ENCODE measurements around the gene TMEM135. TPM values are rescaled to one million over a fixed set of nuclear protein-coding genes. Genes with fewer than 3 reads are reported as not detected.
"Not testable (repeated sequence)": the region's sequence is repeated elsewhere in the genome, so short reads cannot be mapped to it uniquely, and the experiment has no call there.

The TMEM135 gene
- total RNA-seq, 1 experiment from 2014 or later = 6.0 TPM

- H3K4me1 ChIP-seq (replicated peaks) = no peaks in the 10 kb centered on the region
- no peak for DNase-seq (ENCODE audit: low read depth in 1 of 2, low spot score in 2 of 2)
- H3K27me3 ChIP-seq (replicated peaks) = no peaks in the 10 kb centered on the region
- H3K9me3 ChIP-seq (replicated peaks) = no peaks in the 10 kb centered on the region
- no peak overlapping the region for H3K27ac ChIP-seq
- no peaks in the 10 kb centered on the region for H3K36me3 ChIP-seq
- H3K4me3 ChIP-seq = no peak overlapping the region
Measured at GRCh38 chr11:87006035-87006434, 31.7 kb upstream of the TMEM135 start.

GRCh38 chr11:87007963-87008362, 29.8 kb upstream of the TMEM135 start:
- DNase-seq (ENCODE audit: low read depth in 1 of 2, low spot score in 2 of 2) = no peak
- Histone ChIP-seq H3K4me3 (no peak overlapping the region), H3K9me3 (replicated peaks) (no peaks in the 10 kb centered on the region), H3K36me3 (no peaks in the 10 kb centered on the region), H3K27ac (no peak overlapping the region), H3K4me1 (replicated peaks) (no peaks in the 10 kb centered on the region), H3K27me3 (replicated peaks) (no peaks in the 10 kb centered on the region)

GRCh38 chr11:87012089-87012488, 25.6 kb upstream of the TMEM135 start:
- H3K4me3 ChIP-seq = no peak overlapping the region
- no peaks in the 10 kb centered on the region for H3K36me3 ChIP-seq
- H3K4me1 ChIP-seq (replicated peaks) = no peaks in the 10 kb centered on the region
- no peak overlapping the region for H3K27ac ChIP-seq
- H3K27me3 ChIP-seq (replicated peaks) = no peaks in the 10 kb centered on the region
- no peak for DNase-seq (ENCODE audit: low read depth in 1 of 2, low spot score in 2 of 2)
- no peaks in the 10 kb centered on the region for H3K9me3 ChIP-seq (replicated peaks)

GRCh38 chr11:87012673-87013072, 25.1 kb upstream of the TMEM135 start:
- no peak overlapping the region for H3K27ac ChIP-seq
- no peaks in the 10 kb centered on the region for H3K9me3 ChIP-seq (replicated peaks)
- no peak overlapping the region for H3K4me3 ChIP-seq
- no peaks in the 10 kb centered on the region for H3K4me1 ChIP-seq (replicated peaks)
- no peaks in the 10 kb centered on the region for H3K36me3 ChIP-seq
- DNase-seq (ENCODE audit: low read depth in 1 of 2, low spot score in 2 of 2) = no peak
- no peaks in the 10 kb centered on the region for H3K27me3 ChIP-seq (replicated peaks)

GRCh38 chr11:87013912-87014825, 23.6 kb upstream of the TMEM135 start:
- H3K4me1 ChIP-seq (replicated peaks) = no peaks in the 10 kb centered on the region
- no peaks in the 10 kb centered on the region for H3K9me3 ChIP-seq (replicated peaks)
- no peak for DNase-seq (ENCODE audit: low read depth in 1 of 2, low spot score in 2 of 2)
- H3K36me3 ChIP-seq = no peaks in the 10 kb centered on the region
- no peak overlapping the region for H3K4me3 ChIP-seq
- H3K27ac ChIP-seq = no peak overlapping the region
- H3K27me3 ChIP-seq (replicated peaks) = no peaks in the 10 kb centered on the region

- H3K27ac ChIP-seq = no peak overlapping the region
- peaks cover 10% of the 10 kb centered on the region for H3K4me1 ChIP-seq (replicated peaks)
- no peak overlapping the region for H3K4me3 ChIP-seq
- no peaks in the 10 kb centered on the region for H3K36me3 ChIP-seq
- H3K27me3 ChIP-seq (replicated peaks) = no peaks in the 10 kb centered on the region
- DNase-seq (ENCODE audit: low read depth in 1 of 2, low spot score in 2 of 2) = no peak
- no peaks in the 10 kb centered on the region for H3K9me3 ChIP-seq (replicated peaks)
Measured at GRCh38 chr11:87015645-87016044, 22.1 kb upstream of the TMEM135 start.

- no peak overlapping the region for H3K27ac ChIP-seq
- DNase-seq (ENCODE audit: low read depth in 1 of 2, low spot score in 2 of 2) = peak in 1 of 2 experiments; percentile 5
- no peak overlapping the region for H3K4me3 ChIP-seq
Measured at GRCh38 chr11:87019613-87020271, 18.0 kb upstream of the TMEM135 start.

GRCh38 chr11:87020336-87020735, 17.4 kb upstream of the TMEM135 start:
- Histone ChIP-seq H3K27ac (no peak overlapping the region), H3K4me3 (no peak overlapping the region), H3K9me3 (replicated peaks) (no peaks in the 10 kb centered on the region), H3K36me3 (no peaks in the 10 kb centered on the region), H3K4me1 (replicated peaks) (peaks cover 10% of the 10 kb centered on the region), H3K27me3 (replicated peaks) (no peaks in the 10 kb centered on the region)
- DNase-seq (ENCODE audit: low read depth in 1 of 2, low spot score in 2 of 2) = no peak

More at GRCh38 chr11:87019613-87020271, 18.0 kb upstream of the TMEM135 start:
- Histone ChIP-seq H3K36me3 (no peaks in the 10 kb centered on the region), H3K27me3 (replicated peaks) (no peaks in the 10 kb centered on the region), H3K4me1 (replicated peaks) (peaks cover 10% of the 10 kb centered on the region), H3K9me3 (replicated peaks) (no peaks in the 10 kb centered on the region)

- H3K27me3 ChIP-seq (replicated peaks) = no peaks in the 10 kb centered on the region
- no peak overlapping the region for H3K27ac ChIP-seq
- no peak overlapping the region for H3K4me3 ChIP-seq
- DNase-seq (ENCODE audit: low read depth in 1 of 2, low spot score in 2 of 2) = no peak
- H3K4me1 ChIP-seq (replicated peaks) = peaks cover 10% of the 10 kb centered on the region
- no peaks in the 10 kb centered on the region for H3K9me3 ChIP-seq (replicated peaks)
- no peaks in the 10 kb centered on the region for H3K36me3 ChIP-seq
Measured at GRCh38 chr11:87020764-87021365, 16.9 kb upstream of the TMEM135 start.

GRCh38 chr11:87022254-87022653, 15.5 kb upstream of the TMEM135 start:
- Histone ChIP-seq H3K4me3 (no peak overlapping the region), H3K27me3 (replicated peaks) (no peaks in the 10 kb centered on the region), H3K9me3 (replicated peaks) (no peaks in the 10 kb centered on the region), H3K36me3 (no peaks in the 10 kb centered on the region), H3K4me1 (replicated peaks) (peaks cover 10% of the 10 kb centered on the region), H3K27ac (no peak overlapping the region)
- no peak for DNase-seq (ENCODE audit: low read depth in 1 of 2, low spot score in 2 of 2)

- no peak for DNase-seq (ENCODE audit: low read depth in 1 of 2, low spot score in 2 of 2)
- peaks cover 10% of the 10 kb centered on the region for H3K4me1 ChIP-seq (replicated peaks)
- H3K36me3 ChIP-seq = no peaks in the 10 kb centered on the region
- H3K9me3 ChIP-seq (replicated peaks) = no peaks in the 10 kb centered on the region
- H3K4me3 ChIP-seq = no peak overlapping the region
- H3K27ac ChIP-seq = no peak overlapping the region
- H3K27me3 ChIP-seq (replicated peaks) = no peaks in the 10 kb centered on the region
Measured at GRCh38 chr11:87022738-87023137, 15.0 kb upstream of the TMEM135 start.

- H3K4me3 ChIP-seq; H3K27ac ChIP-seq; H3K9me3 ChIP-seq (replicated peaks); DNase-seq (ENCODE audit: low read depth in 1 of 2, low spot score in 2 of 2); H3K4me1 ChIP-seq (replicated peaks); H3K36me3 ChIP-seq; H3K27me3 ChIP-seq (replicated peaks): not testable (repeated sequence)
Measured at GRCh38 chr11:87026415-87026814, 11.3 kb upstream of the TMEM135 start.

- Histone ChIP-seq H3K27me3 (replicated peaks) (no peaks in the 10 kb centered on the region), H3K4me1 (replicated peaks) (no peaks in the 10 kb centered on the region), H3K9me3 (replicated peaks) (no peaks in the 10 kb centered on the region), H3K27ac (no peak overlapping the region), H3K4me3 (no peak overlapping the region), H3K36me3 (no peaks in the 10 kb centered on the region)
- no peak for DNase-seq (ENCODE audit: low read depth in 1 of 2, low spot score in 2 of 2)
Measured at GRCh38 chr11:87030458-87031054, 7.2 kb upstream of the TMEM135 start.

Data from SJSA1 (cell line).